Vagina (tissue), 2 donors: Measurements from ENCODE around the gene TBC1D23. TPM values are rescaled to one million over a fixed set of nuclear protein-coding genes. Genes with fewer than 3 reads are reported as not detected.
"Not testable (repeated sequence)": the region's sequence is repeated elsewhere in the genome, so short reads cannot be mapped to it uniquely, and the experiment has no call there.

ENCODE experiments used
- DNase-seq, 2 donors: peaks; one replicate each; pipeline ENCODE4 v3.0.0-alpha.2; 2017; ENCODE audit errors: extremely low spot score in 2 of 2
- H3K27ac ChIP-seq: fragments of 200-600 bp; sonication (generic); one replicate; pipeline ENCODE4 v1.5.1; 2019
- H3K27me3 ChIP-seq: fragments of 200-600 bp; sonication (generic); one replicate; pipeline ENCODE4 v1.5.1; 2019
- H3K36me3 ChIP-seq, 2 donors: fragments of 200-600 bp; sonication (generic); one replicate each; pipeline ENCODE4 v1.5.1; 2017 to 2019
- H3K4me1 ChIP-seq: fragments of 200-600 bp; sonication (generic); one replicate; pipeline ENCODE4 v1.5.1; 2019
- H3K4me3 ChIP-seq, 2 donors: fragments of 200-600 bp; sonication (generic); 1 replicate in 1 of 2; 2 replicates in 1 of 2; pipeline ENCODE4 v1.5.1; 2016 to 2019
- H3K9me3 ChIP-seq: fragments of 200-600 bp; sonication (generic); one replicate; pipeline ENCODE4 v1.5.1; 2019
- CTCF ChIP-seq, 3 experiments: fragments of 450-650 bp in 2 of 3; fragments of 200-600 bp in 1 of 3; sonication (generic) in 1 of 3; IDR thresholded peaks; one replicate each; pipeline ENCODE4 v1.5.1; 2017 to 2019; ENCODE audit warnings: antibody characterized with exemption in 3 of 3, mild to moderate bottlenecking in 2 of 3, moderate library complexity in 2 of 3
- POLR2A ChIP-seq, 2 donors: fragments of 450-650 bp; IDR thresholded peaks; one replicate each; pipeline ENCODE4 v1.6.1; 2017; ENCODE audit warnings: antibody characterized with exemption in 2 of 2, mild to moderate bottlenecking in 2 of 2, moderate library complexity in 2 of 2
- POLR2AphosphoS5 ChIP-seq, 2 donors: sonication (generic); formaldehyde crosslinking; IDR thresholded peaks; one replicate each; pipeline ENCODE4 v1.9.0; 2017; ENCODE audit warnings: antibody characterized with exemption in 2 of 2, mild to moderate bottlenecking in 2 of 2, low read depth in 1 of 2; ENCODE audit not compliant: insufficient read depth in 1 of 2
- intact Hi-C: fragments of 100-400 bp; cut with DNase I; formaldehyde crosslinking; loops from one replicate; pipeline ENCODE4 v1.15.1; 2023
- total RNA-seq: library from RNA; depleted of rRNA; stranded (reverse); fragments of >200 nt; gene quantifications from one replicate; pipeline ENCODE4 v1.2.3, GENCODE V29; 2016

TBC1D23 gene
- total RNA-seq, 1 donor from 2014 or later: 56.5 TPM

GRCh38 chr3:100269001-100269400, 8.2 kb downstream of the TBC1D23 start:
- Histone ChIP-seq H3K36me3 (no peaks in the 10 kb centered on the region), H3K4me3 (no peak overlapping the region), H3K27ac (no peak overlapping the region), H3K9me3 (no peaks in the 10 kb centered on the region), H3K4me1 (peaks cover 42% of the 10 kb centered on the region), H3K27me3 (no peaks in the 10 kb centered on the region)
- TF ChIP-seq POLR2AphosphoS5 (IDR thresholded peaks at IDR 0.05; ENCODE audit: insufficient read depth in 1 of 2, low read depth in 1 of 2) (no peak), POLR2A (IDR thresholded peaks at IDR 0.05) (no peak), CTCF (IDR thresholded peaks at IDR 0.05) (no peak)
- DNase-seq: no peak
- intact Hi-C loops: no loop called here

- Histone ChIP-seq H3K27ac (no peak overlapping the region), H3K27me3 (no peaks in the 10 kb centered on the region), H3K9me3 (no peaks in the 10 kb centered on the region), H3K4me3 (no peak overlapping the region), H3K4me1 (peaks cover 36% of the 10 kb centered on the region), H3K36me3 (no peaks in the 10 kb centered on the region)
- no peak for DNase-seq
- TF ChIP-seq POLR2AphosphoS5 (IDR thresholded peaks at IDR 0.05; ENCODE audit: insufficient read depth in 1 of 2, low read depth in 1 of 2) (no peak), CTCF (IDR thresholded peaks at IDR 0.05) (no peak), POLR2A (IDR thresholded peaks at IDR 0.05) (no peak)
- intact Hi-C loops: no loop called here
Observed at GRCh38 chr3:100269410-100270214, 8.8 kb downstream of the TBC1D23 start.

DNA sequence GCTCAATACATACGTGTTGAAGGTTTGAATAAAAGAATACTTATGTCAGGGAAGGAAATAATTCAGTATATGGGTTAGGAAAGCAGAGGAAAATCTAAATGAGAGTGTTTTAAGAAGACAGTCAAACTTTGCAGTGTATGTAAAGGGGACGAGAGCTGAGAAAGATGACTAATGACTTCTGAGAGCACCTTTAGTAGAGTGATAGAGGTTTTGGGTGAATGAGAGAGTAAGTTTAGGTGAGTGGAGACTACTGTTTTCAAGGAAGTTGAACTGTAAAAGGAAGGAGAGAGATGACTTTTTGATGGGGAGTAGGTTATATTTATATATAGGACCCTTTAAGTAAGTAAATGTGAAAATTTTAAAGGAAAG, 9.4 kb downstream of the TBC1D23 start:
- Histone ChIP-seq H3K27me3 (no peaks in the 10 kb centered on the region), H3K27ac (no peak overlapping the region), H3K9me3 (no peaks in the 10 kb centered on the region), H3K4me1 (peaks cover 30% of the 10 kb centered on the region), H3K36me3 (no peaks in the 10 kb centered on the region), H3K4me3 (no peak overlapping the region)
- intact Hi-C loops: no loop called here
- TF ChIP-seq POLR2A (IDR thresholded peaks at IDR 0.05) (no peak), CTCF (IDR thresholded peaks at IDR 0.05) (no peak), POLR2AphosphoS5 (IDR thresholded peaks at IDR 0.05; ENCODE audit: insufficient read depth in 1 of 2, low read depth in 1 of 2) (no peak)
- no peak for DNase-seq

DNA sequence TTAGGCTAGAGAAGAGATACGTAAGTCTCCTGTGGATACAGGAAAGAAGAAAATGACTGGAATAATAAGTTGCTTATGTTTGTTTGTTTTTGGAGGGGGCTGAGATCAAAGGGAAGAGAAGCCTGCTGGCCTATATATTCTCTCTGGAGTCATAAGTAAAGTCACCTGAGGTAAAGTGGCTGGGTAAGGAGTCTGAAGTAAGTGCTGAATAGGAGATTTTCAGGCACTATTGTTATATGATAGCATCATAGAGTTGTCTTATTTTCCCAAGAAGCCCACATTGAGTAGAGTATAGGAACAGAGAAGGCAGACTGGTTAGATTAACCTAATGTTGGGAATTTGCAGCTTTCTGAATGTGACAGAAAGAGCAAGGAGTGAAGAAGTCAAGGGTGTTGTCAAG, 10.7 kb downstream of the TBC1D23 start:
- no peaks in the 10 kb centered on the region for H3K9me3 ChIP-seq
- peaks cover 26% of the 10 kb centered on the region for H3K4me1 ChIP-seq
- TF ChIP-seq POLR2A (IDR thresholded peaks at IDR 0.05) (no peak), CTCF (IDR thresholded peaks at IDR 0.05) (no peak), POLR2AphosphoS5 (IDR thresholded peaks at IDR 0.05; ENCODE audit: insufficient read depth in 1 of 2, low read depth in 1 of 2) (no peak)
- H3K36me3 ChIP-seq: no peaks in the 10 kb centered on the region
- H3K27ac ChIP-seq: no peak overlapping the region
- H3K4me3 ChIP-seq: no peak overlapping the region
- H3K27me3 ChIP-seq: no peaks in the 10 kb centered on the region
- intact Hi-C loops: no loop called here
- DNase-seq: no peak

GRCh38 chr3:100272797-100273611, 12.2 kb downstream of the TBC1D23 start:
- H3K36me3 ChIP-seq, H3K27ac ChIP-seq, intact Hi-C loops, H3K9me3 ChIP-seq, H3K4me3 ChIP-seq, H3K27me3 ChIP-seq, DNase-seq: not testable (repeated sequence)
- peaks cover 23% of the 10 kb centered on the region for H3K4me1 ChIP-seq
